ENCODE data around the gene TRIM8. TPM values are rescaled to one million over a fixed set of nuclear protein-coding genes. Genes with fewer than 3 reads are reported as not detected.
A peak's percentile ranks its signal among the peaks of the same experiment; 100 is the strongest.

TRIM8 gene
- total RNA-seq, 1 experiment from 2014 or later: 73.0 TPM

- Histone ChIP-seq H3K4me3 (peak overlapping the region; percentile 23; the same call in 1 of the 2 replicates), H3K36me3 (ENCODE audit: low read depth) (no peaks in the 10 kb centered on the region), H3K27ac (peak overlapping the region; percentile 84), H3K9me3 (ENCODE audit: insufficient read depth, low read depth) (no peaks in the 10 kb centered on the region), H3K9me2 (ENCODE audit: insufficient read depth) (no peaks in the 10 kb centered on the region), H3K4me1 (replicated peaks; ENCODE audit: insufficient read depth) (peaks cover 79% of the 10 kb centered on the region), H2AFZ (no peak overlapping the region), H3F3A (ENCODE audit: insufficient read depth, low read depth) (peaks cover 48% of the 10 kb centered on the region), H4K20me1 (ENCODE audit: insufficient read depth) (no peaks in the 10 kb centered on the region), H3K4me2 (peak overlapping the region; percentile 60), H3K27me3 (ENCODE audit: insufficient read depth, low read depth) (no peaks in the 10 kb centered on the region), H3K79me2 (ENCODE audit: low read depth) (no peaks in the 10 kb centered on the region)
- intact Hi-C loops (cut with micrococcal nuclease; ENCODE audit: unreplicated experiment): loop anchor here (1.0 to 2.0 kb wide), 3 partner anchors 13 to 25 kb away; no protein-coding TSS in a partner anchor
- TSS peak; percentile 28 for BruUV-seq (replicated peaks)
- peak; percentile 85 to 88 for DNase-seq
- no peak for TF ChIP-seq CTCF (conservative IDR thresholded peaks at IDR 0.05)
- POLR2A ChIA-PET (ENCODE audit: unreplicated experiment): interaction anchor here (0.6 to 0.7 kb wide), 3 partner anchors 24 to 288 kb away, joined by 3 to 8 read pairs (median 5); partner anchors contain the start of genes ARL3 and SFXN2
- CTCF ChIA-PET: interaction anchor here (0.6 to 1.1 kb wide), 3 partner anchors 40 to 1054 kb away, joined by 3 to 4 read pairs (median 4); partner anchors contain the start of gene ARL3
Measured at GRCh38 chr10:102629661-102630614, 14.3 kb upstream of the TRIM8 start.

GRCh38 chr10:102630663-102631062 is 13.6 kb upstream of the TRIM8 start:
- Histone ChIP-seq H3K9me2 (ENCODE audit: insufficient read depth) (no peaks in the 10 kb centered on the region), H3K36me3 (ENCODE audit: low read depth) (no peaks in the 10 kb centered on the region), H3K27me3 (ENCODE audit: insufficient read depth, low read depth) (no peaks in the 10 kb centered on the region), H4K20me1 (ENCODE audit: insufficient read depth) (no peaks in the 10 kb centered on the region), H2AFZ (no peak overlapping the region), H3K79me2 (ENCODE audit: low read depth) (no peaks in the 10 kb centered on the region), H3F3A (ENCODE audit: insufficient read depth, low read depth) (peaks cover 48% of the 10 kb centered on the region), H3K4me1 (replicated peaks; ENCODE audit: insufficient read depth) (peaks cover 86% of the 10 kb centered on the region), H3K4me2 (peak overlapping the region; percentile 60), H3K4me3 (no peak overlapping the region), H3K27ac (peak overlapping the region; percentile 84), H3K9me3 (ENCODE audit: insufficient read depth, low read depth) (no peaks in the 10 kb centered on the region)
- intact Hi-C loops (cut with micrococcal nuclease; ENCODE audit: unreplicated experiment): no loop called here
- no peak for DNase-seq
- no TSS peak for BruUV-seq (replicated peaks)
- ChIA-PET POLR2A (ENCODE audit: unreplicated experiment) (no interaction called here), CTCF (interaction anchor here (0.6 kb wide), 2 partner anchors 83 to 1055 kb away, joined by 3 to 4 read pairs; partner anchors contain the start of gene ARL3)
- TF ChIP-seq EZH2 (IDR thresholded peaks at IDR 0.05; ENCODE audit: low read depth) (no peak), CTCF (conservative IDR thresholded peaks at IDR 0.05) (no peak)

- ChIA-PET CTCF (no interaction called here), POLR2A (ENCODE audit: unreplicated experiment) (no interaction called here)
- no peaks in the 10 kb centered on the region for H3K36me3 ChIP-seq (ENCODE audit: low read depth)
- no peaks in the 10 kb centered on the region for H3K9me3 ChIP-seq (ENCODE audit: insufficient read depth, low read depth)
- H3K4me2 ChIP-seq: peak overlapping the region; percentile 80
- no peaks in the 10 kb centered on the region for H3K9me2 ChIP-seq (ENCODE audit: insufficient read depth)
- H2AFZ ChIP-seq: no peak overlapping the region
- H3F3A ChIP-seq (ENCODE audit: insufficient read depth, low read depth): peaks cover 50% of the 10 kb centered on the region
- H3K27ac ChIP-seq: no peak overlapping the region
- no peaks in the 10 kb centered on the region for H4K20me1 ChIP-seq (ENCODE audit: insufficient read depth)
- no peak overlapping the region for H3K4me3 ChIP-seq
- no peak for DNase-seq
- intact Hi-C loops (cut with micrococcal nuclease; ENCODE audit: unreplicated experiment): no loop called here
- peaks cover 88% of the 10 kb centered on the region for H3K4me1 ChIP-seq (replicated peaks; ENCODE audit: insufficient read depth)
- H3K79me2 ChIP-seq (ENCODE audit: low read depth): no peaks in the 10 kb centered on the region
- no TSS peak for BruUV-seq (replicated peaks)
- H3K27me3 ChIP-seq (ENCODE audit: insufficient read depth, low read depth): no peaks in the 10 kb centered on the region
- no peak for TF ChIP-seq CTCF (conservative IDR thresholded peaks at IDR 0.05)
- TF ChIP-seq EZH2 (IDR thresholded peaks at IDR 0.05; ENCODE audit: low read depth): no peak
Measured at GRCh38 chr10:102631525-102632393, 12.5 kb upstream of the TRIM8 start.
